Measurements from ENCODE around the gene AGBL4.

The AGBL4 gene

DNA sequence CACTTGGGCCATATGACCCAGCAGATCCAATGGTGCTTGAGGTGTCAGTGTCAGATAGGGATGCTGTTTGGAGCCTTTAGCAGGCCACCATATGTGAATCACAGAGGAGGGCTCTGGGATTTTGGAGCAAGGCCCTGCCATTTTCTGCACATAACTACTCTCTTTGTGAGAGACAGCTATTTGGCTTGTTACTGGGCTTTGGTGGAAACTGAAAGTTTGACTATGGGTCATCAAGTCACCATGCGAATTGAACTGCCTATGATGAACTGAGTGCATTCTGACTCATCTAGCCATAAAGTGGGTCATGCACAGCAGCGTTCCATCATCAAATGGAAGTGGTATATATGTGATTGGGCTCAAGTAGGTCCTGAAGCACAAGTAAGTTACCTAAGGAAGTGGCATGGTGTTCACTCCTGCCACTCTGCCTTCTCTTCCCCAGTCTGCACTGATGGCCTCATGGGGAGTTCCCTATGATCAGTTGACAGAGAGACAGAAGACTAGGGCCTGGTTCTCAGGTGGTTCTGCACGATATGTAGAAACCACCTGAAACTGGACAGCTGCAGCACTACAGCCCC, 447.3 kb downstream of the AGBL4 start:
- Histone ChIP-seq H3K36me3 (ENCODE audit: insufficient read depth, low read length) (no peaks in the 10 kb centered on the region), H3K4me1 (ENCODE audit: control insufficient read depth, insufficient read depth, low read length, unreplicated experiment) (no peaks in the 10 kb centered on the region), H3K27me3 (ENCODE audit: insufficient read depth, low read length) (no peaks in the 10 kb centered on the region), H2AFZ (ENCODE audit: low read length, unreplicated experiment) (no peak overlapping the region), H3K27ac (ENCODE audit: low read depth, low read length) (no peak overlapping the region), H3K4me3 (ENCODE audit: low read depth, low read length) (no peak overlapping the region), H3K79me2 (ENCODE audit: control insufficient read depth, insufficient read depth, low read length, unreplicated experiment) (no peaks in the 10 kb centered on the region)

DNA sequence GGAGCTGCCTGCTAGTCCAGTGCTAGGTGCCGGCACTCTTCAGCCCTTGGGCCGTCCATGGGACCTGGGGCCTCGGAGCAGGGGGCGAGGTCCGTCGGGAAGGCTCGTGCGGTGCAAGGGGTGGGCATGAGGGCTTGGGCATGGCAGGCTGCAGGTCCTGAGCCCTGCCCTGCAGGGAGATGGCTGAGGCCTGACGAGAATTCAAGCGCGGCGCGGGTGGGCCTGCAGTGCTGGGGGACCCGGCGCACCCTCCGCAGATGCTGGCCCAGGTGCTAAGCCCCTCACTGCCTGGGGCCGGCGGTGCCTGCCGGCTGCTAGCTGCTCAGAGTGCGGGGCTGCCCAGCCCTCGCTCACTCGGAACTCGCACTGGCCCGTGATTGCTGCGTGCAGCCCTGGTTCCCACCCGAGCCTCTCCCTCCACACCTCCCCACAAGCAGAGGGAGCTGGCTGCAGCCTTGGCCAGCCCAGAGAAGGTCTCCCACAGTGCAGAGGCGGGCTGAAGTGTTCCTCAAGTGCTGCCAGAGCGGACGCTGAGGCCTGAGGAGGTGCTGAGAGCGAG, 467.0 kb downstream of the AGBL4 start:
- Histone ChIP-seq H3K4me1 (ENCODE audit: control insufficient read depth, insufficient read depth, low read length, unreplicated experiment) (no peaks in the 10 kb centered on the region), H3K27ac (ENCODE audit: low read depth, low read length) (no peak overlapping the region), H2AFZ (ENCODE audit: low read length, unreplicated experiment) (no peak overlapping the region), H3K79me2 (ENCODE audit: control insufficient read depth, insufficient read depth, low read length, unreplicated experiment) (no peaks in the 10 kb centered on the region), H3K27me3 (ENCODE audit: insufficient read depth, low read length) (no peaks in the 10 kb centered on the region), H3K36me3 (ENCODE audit: insufficient read depth, low read length) (no peaks in the 10 kb centered on the region), H3K4me3 (ENCODE audit: low read depth, low read length) (no peak overlapping the region)

DNA sequence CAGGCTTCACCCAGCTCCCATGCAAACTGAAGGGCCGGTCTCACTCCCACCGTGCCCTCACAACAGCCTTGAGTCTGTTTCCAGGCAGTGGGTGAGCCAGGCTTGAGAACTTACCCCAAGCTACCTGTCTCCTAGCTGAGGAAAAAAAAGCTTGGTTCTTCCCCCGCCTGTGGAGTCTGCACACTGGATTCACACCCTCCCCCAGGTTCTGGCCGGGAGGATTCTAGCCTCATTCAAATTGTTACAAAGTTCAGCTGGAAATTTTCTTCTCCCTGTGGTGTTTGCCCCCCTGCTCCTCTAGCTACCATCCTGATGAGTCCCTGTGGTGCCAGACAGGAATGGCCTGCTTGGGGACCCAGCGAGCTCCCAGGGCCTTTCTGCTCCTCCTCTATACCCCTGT, 471.7 kb downstream of the AGBL4 start:
- Histone ChIP-seq H3K79me2 (ENCODE audit: control insufficient read depth, insufficient read depth, low read length, unreplicated experiment) (no peaks in the 10 kb centered on the region), H3K27me3 (ENCODE audit: insufficient read depth, low read length) (no peaks in the 10 kb centered on the region), H3K36me3 (ENCODE audit: insufficient read depth, low read length) (no peaks in the 10 kb centered on the region), H3K4me3 (ENCODE audit: low read depth, low read length) (no peak overlapping the region), H3K4me1 (ENCODE audit: control insufficient read depth, insufficient read depth, low read length, unreplicated experiment) (no peaks in the 10 kb centered on the region), H2AFZ (ENCODE audit: low read length, unreplicated experiment) (no peak overlapping the region), H3K27ac (ENCODE audit: low read depth, low read length) (no peak overlapping the region)

DNA sequence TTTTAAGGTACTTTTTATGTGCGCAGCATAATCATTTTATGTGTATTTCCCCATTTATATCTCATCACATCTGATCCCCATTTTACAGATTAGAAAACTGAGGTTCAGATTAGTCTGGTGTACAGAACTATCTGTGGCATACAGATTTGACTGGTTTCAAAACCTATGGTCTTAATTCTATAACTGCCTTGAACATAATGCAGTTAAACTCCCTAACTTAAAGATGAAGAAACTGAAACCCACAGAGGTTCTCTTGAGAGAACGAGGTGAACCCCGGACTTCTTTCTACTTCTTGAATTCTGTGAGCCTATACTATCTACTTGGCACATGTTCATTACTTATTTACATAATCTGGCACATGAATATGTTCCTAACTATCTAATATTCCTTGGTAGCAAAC, 479.1 kb downstream of the AGBL4 start:
- Histone ChIP-seq H2AFZ (ENCODE audit: low read length, unreplicated experiment) (no peak overlapping the region), H3K4me1 (ENCODE audit: control insufficient read depth, insufficient read depth, low read length, unreplicated experiment) (no peaks in the 10 kb centered on the region), H3K36me3 (ENCODE audit: insufficient read depth, low read length) (no peaks in the 10 kb centered on the region), H3K27ac (ENCODE audit: low read depth, low read length) (no peak overlapping the region), H3K4me3 (ENCODE audit: low read depth, low read length) (no peak overlapping the region), H3K27me3 (ENCODE audit: insufficient read depth, low read length) (no peaks in the 10 kb centered on the region), H3K79me2 (ENCODE audit: control insufficient read depth, insufficient read depth, low read length, unreplicated experiment) (no peaks in the 10 kb centered on the region)

DNA sequence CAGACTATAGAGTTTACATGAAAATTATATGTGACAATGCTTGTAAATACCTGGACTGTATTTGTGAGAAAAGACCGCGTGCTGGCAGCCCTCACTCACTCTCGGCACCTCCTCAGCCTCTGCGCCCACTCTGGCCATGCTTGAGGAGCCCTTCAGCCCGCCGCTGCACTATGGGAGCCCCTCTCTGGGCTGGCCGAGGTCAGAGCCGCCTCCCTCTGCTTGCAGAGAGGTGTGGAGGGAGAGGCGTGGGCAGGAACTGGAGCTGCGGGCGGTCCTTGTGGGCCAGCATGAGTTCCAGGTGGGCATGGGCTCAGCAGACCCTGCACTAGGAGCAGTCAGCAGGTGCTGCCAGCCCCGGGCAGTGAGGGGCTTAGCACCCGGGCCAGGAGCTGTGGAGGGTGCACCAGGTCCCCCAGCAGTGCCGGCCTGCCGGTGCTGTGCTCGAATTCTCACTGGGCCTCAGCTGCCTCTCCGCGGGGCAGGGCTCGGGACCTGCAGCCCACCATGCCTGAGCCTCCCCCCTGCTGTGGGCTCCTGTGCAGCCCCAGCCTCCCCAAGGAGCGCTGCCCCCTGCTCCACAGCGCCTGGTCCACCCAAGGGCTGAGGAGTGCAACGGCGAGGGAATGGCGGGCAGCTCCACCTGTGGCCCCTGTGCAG, 482.5 kb downstream of the AGBL4 start:
- H3K36me3 ChIP-seq (ENCODE audit: insufficient read depth, low read length): no peaks in the 10 kb centered on the region
- H3K79me2 ChIP-seq (ENCODE audit: control insufficient read depth, insufficient read depth, low read length, unreplicated experiment): no peaks in the 10 kb centered on the region
- no peaks in the 10 kb centered on the region for H3K4me1 ChIP-seq (ENCODE audit: control insufficient read depth, insufficient read depth, low read length, unreplicated experiment)
- no peak overlapping the region for H3K27ac ChIP-seq (ENCODE audit: low read depth, low read length)
- H2AFZ ChIP-seq (ENCODE audit: low read length, unreplicated experiment): no peak overlapping the region
- no peaks in the 10 kb centered on the region for H3K27me3 ChIP-seq (ENCODE audit: insufficient read depth, low read length)
- H3K4me3 ChIP-seq (ENCODE audit: low read depth, low read length): no peak overlapping the region

DNA sequence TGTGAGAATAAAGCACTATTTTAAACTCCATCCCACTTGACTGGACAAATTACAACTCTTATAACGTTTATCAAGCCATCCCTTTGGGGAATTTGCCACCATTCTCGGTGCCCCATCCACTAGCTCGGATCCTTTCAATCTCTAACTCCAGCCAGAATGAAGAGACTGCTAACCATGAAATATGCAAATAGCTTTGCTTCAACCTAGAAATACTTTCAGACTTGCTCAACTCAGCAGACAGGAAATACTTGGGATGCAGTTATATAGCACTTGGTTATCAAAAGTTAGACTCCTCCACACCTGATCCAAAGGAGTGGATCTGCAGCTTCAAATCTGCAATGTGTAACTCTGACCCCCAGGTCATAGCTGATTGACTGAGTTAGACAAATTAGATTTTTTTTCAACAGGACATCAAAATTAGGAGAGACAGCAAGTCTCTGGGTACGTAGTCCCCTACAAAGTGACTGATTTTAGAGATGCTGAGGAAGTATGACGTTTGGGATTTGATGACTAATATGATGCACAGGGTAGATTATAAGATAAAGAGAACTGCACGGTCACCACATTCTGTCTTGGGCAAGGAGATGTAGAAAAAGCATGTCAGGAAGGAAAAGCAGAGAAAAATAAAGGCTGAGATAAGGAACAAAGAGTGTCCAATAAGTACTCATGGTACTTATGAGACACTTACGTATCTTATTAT, 496.0 kb downstream of the AGBL4 start:
- H3K79me2 ChIP-seq (ENCODE audit: control insufficient read depth, insufficient read depth, low read length, unreplicated experiment): no peaks in the 10 kb centered on the region
- no peaks in the 10 kb centered on the region for H3K4me1 ChIP-seq (ENCODE audit: control insufficient read depth, insufficient read depth, low read length, unreplicated experiment)
- no peak overlapping the region for H2AFZ ChIP-seq (ENCODE audit: low read length, unreplicated experiment)
- H3K36me3 ChIP-seq (ENCODE audit: insufficient read depth, low read length): no peaks in the 10 kb centered on the region
- no peak overlapping the region for H3K4me3 ChIP-seq (ENCODE audit: low read depth, low read length)
- H3K27me3 ChIP-seq (ENCODE audit: insufficient read depth, low read length): no peaks in the 10 kb centered on the region
- no peak overlapping the region for H3K27ac ChIP-seq (ENCODE audit: low read depth, low read length)

DNA sequence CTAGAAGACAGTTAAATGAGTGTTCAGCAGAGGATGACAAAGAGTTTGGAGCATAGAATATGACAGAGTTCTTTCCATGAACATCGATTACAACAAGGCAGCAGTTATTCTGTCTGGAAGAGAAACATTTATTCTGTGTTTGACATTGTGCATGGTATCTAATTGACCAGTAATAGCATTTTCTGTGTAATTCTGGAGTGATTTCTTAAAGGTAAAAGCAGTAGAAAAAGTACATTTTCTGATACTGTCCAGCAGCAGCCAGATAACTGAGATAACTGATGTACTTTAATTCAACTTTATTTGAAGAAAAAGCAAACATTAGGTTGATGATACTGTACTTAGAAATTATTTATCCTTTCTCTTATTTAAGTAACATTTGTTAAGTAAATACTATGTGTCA, 497.1 kb downstream of the AGBL4 start:
- H2AFZ ChIP-seq (ENCODE audit: low read length, unreplicated experiment): no peak overlapping the region
- H3K27me3 ChIP-seq (ENCODE audit: insufficient read depth, low read length): no peaks in the 10 kb centered on the region
- no peak overlapping the region for H3K27ac ChIP-seq (ENCODE audit: low read depth, low read length)
- H3K4me1 ChIP-seq (ENCODE audit: control insufficient read depth, insufficient read depth, low read length, unreplicated experiment): no peaks in the 10 kb centered on the region
- no peaks in the 10 kb centered on the region for H3K36me3 ChIP-seq (ENCODE audit: insufficient read depth, low read length)
- H3K4me3 ChIP-seq (ENCODE audit: low read depth, low read length): no peak overlapping the region
- no peaks in the 10 kb centered on the region for H3K79me2 ChIP-seq (ENCODE audit: control insufficient read depth, insufficient read depth, low read length, unreplicated experiment)

DNA sequence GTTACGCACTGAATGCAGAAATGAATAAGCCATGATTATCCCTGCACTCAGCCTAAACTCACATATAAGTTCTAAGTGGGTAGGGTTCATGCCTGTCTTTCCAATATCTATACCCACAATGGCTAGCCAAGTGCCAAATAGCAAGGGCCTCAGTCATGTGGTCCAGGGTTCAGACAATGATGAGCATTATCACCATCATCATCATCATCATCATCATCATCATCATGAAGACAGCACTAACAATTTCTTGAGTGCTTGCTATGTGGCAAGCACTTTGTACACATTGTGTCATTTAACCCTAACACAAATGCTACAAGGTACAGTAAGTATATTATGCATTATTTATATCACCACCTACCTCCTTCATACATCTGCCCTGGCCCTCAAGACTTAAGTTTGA, 500.0 kb downstream of the AGBL4 start:
- no peaks in the 10 kb centered on the region for H3K79me2 ChIP-seq (ENCODE audit: control insufficient read depth, insufficient read depth, low read length, unreplicated experiment)
- H3K27ac ChIP-seq (ENCODE audit: low read depth, low read length): no peak overlapping the region
- H2AFZ ChIP-seq (ENCODE audit: low read length, unreplicated experiment): no peak overlapping the region
- no peaks in the 10 kb centered on the region for H3K36me3 ChIP-seq (ENCODE audit: insufficient read depth, low read length)
- no peaks in the 10 kb centered on the region for H3K27me3 ChIP-seq (ENCODE audit: insufficient read depth, low read length)
- no peaks in the 10 kb centered on the region for H3K4me1 ChIP-seq (ENCODE audit: control insufficient read depth, insufficient read depth, low read length, unreplicated experiment)
- H3K4me3 ChIP-seq (ENCODE audit: low read depth, low read length): no peak overlapping the region

DNA sequence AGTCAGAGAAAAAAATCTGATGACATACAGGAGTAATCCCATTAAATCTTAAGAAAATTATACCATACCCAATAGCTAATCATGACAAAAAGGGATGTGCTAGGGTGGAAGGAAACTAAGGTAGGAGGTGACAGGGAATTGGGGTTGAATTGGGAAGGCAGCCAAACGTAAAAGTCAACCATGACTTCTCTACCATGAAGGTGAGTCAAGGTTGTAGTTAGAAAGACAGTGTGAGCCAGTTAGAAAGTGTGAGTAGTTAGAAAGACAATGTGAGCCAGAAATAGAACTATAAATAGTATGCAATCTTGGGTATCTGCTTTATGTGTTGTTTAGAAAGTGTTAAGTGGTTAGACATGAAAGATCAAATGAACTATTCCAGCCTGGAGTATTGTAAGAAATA, 556.8 kb downstream of the AGBL4 start:
- H3K27ac ChIP-seq (ENCODE audit: low read depth, low read length): no peak overlapping the region
- H3K4me1 ChIP-seq (ENCODE audit: control insufficient read depth, insufficient read depth, low read length, unreplicated experiment): no peaks in the 10 kb centered on the region
- H3K36me3 ChIP-seq (ENCODE audit: insufficient read depth, low read length): no peaks in the 10 kb centered on the region
- H3K4me3 ChIP-seq (ENCODE audit: low read depth, low read length): no peak overlapping the region
- no peak overlapping the region for H2AFZ ChIP-seq (ENCODE audit: low read length, unreplicated experiment)
- no peaks in the 10 kb centered on the region for H3K27me3 ChIP-seq (ENCODE audit: insufficient read depth, low read length)
- H3K79me2 ChIP-seq (ENCODE audit: control insufficient read depth, insufficient read depth, low read length, unreplicated experiment): no peaks in the 10 kb centered on the region

DNA sequence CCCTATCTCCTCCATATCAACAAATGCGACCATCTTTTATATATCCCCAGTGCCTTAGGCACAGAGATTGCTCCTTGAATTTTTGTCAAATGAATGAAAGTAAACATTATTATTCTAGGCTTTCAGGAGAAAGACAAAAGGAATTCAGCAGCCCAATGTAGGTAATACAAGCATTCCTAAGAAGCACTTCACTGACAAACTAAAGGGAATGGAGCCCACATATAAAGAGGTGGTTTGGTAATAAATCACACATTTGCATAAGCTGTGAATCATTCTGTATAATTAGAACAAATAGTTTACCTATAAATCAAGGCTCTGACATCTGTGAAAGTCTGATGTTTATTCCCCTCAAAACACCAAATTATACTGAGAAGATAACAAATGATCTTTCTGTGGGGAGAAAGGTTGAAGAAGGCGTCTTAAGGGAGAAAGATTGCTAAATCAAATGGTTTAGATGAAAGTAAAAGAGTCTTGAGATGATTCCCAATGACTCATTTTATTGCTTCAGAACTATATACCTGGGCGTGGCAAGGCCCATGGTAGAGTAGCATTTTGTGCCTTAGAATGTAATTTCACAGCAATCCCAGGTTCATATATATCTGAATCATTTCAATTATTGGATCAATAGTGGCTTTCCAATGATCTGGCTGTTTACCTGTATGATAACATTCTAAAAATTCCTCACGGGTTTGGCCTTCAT, 558.1 kb downstream of the AGBL4 start:
- H3K4me1 ChIP-seq (ENCODE audit: control insufficient read depth, insufficient read depth, low read length, unreplicated experiment): no peaks in the 10 kb centered on the region
- H3K27ac ChIP-seq (ENCODE audit: low read depth, low read length): no peak overlapping the region
- no peak overlapping the region for H3K4me3 ChIP-seq (ENCODE audit: low read depth, low read length)
- H3K79me2 ChIP-seq (ENCODE audit: control insufficient read depth, insufficient read depth, low read length, unreplicated experiment): no peaks in the 10 kb centered on the region
- H2AFZ ChIP-seq (ENCODE audit: low read length, unreplicated experiment): no peak overlapping the region
- no peaks in the 10 kb centered on the region for H3K27me3 ChIP-seq (ENCODE audit: insufficient read depth, low read length)
- H3K36me3 ChIP-seq (ENCODE audit: insufficient read depth, low read length): no peaks in the 10 kb centered on the region

All from ACC112 (cell line).